GM18498 (cell line): ENCODE data around the gene INS.

Experiments used
- ATAC-seq: cut with Tn5 transposase; IDR thresholded peaks from one replicate; pipeline ENCODE4 v1.9.1; 2021; ENCODE audit warnings: mild to moderate bottlenecking, moderate library complexity; ENCODE audit not compliant: unreplicated experiment

INS gene

GRCh38 chr11:2149864-2150847 is 10.9 kb downstream of the INS start:
- no peak for ATAC-seq

DNA sequence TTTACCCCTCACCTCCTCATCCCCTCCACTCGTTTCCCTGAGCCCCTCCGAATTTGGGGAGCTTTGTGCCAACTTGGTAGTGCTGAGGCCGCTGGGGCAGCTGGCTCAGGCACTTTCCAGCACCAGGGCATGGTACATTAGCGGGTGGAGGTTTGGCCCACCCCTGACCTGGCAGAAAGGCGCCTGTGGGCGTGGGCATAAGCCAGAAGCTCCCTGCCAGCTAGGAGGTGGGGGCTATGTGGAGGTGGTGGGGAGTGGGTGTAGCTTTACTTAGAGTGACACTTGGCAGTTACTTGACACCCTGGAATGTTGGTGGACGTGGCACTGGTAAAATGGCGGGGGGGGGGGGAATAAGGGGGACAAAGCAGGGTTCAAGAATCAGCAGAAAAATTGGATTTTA is 11.5 kb downstream of the INS start:
- no peak for ATAC-seq

DNA sequence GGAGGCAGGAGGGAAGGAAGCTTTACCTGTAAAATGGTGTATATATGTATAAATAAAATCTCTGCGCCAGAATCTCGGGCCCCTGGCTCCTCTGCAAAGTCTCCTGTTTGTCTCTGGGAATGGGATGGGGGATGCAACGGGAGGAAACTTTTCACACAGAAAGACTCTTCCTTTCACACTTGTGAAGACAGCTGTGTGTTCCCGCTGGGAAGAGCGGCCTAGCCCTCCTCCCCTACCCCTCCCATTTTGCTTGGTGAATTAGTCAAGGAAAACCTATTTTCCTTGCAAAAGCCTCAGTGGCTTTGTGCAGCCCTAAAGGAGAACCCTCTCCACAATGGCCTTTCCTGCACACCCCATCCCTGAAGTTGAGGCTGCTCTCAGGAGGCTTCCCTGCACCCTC is 12.4 kb downstream of the INS start:
- ATAC-seq, result no peak

GRCh38 chr11:2147391-2147790 is 13.6 kb downstream of the INS start:
- ATAC-seq, result no peak

DNA sequence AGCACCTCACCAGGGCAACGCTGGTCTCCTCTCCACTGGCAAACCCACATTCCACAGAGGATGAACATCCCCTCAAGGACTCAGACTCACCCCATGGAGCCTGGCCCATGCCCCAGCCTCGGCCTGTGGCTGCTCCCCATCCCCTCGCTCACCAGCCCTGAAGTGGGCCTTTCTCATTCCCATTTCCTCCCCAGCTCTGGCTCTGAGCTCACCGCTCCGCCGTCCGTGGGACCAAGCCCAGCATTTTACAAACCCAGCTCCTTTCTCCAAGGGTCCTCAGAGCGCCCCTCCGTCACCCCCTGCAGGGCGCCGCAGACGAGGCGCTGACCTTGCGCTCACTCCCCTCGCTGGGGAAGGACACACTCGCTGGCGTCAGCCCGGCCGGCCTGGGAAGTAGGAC is 15.0 kb downstream of the INS start:
- no peak for ATAC-seq

DNA sequence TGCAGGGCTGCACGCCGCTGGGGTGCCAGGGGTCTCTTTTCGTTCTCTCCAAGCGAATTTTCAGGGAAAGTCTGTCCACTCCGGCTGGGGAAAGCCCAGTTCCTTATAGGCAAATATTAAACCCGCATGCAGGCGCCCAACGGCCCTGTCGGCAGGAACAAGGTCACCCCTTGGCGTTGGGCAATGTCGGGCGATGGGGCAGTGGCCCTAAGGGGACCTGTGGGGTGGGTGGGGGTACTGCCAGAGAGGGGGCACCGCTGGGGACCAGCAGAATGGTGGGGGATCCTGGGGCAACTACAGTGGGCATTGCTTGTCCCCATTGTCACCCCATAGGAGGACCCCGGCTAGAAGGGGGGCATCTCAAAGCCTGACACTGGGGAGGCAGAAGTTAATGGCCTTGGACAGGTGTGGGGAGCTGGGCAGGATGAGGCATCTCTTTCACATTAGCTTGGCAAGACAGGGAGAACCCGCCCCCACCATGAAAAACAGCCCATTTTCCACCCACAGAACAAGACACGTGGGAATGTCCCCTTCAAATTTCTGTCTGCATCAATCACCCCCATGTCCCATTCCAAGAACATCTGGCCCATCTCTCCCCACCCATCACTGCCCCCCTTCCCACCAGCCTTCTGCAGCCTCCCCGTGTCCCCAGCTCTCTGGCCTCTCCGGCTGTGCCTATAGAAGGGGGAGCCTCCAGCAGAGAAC is 16.3 kb downstream of the INS start:
- ATAC-seq, result no peak

DNA sequence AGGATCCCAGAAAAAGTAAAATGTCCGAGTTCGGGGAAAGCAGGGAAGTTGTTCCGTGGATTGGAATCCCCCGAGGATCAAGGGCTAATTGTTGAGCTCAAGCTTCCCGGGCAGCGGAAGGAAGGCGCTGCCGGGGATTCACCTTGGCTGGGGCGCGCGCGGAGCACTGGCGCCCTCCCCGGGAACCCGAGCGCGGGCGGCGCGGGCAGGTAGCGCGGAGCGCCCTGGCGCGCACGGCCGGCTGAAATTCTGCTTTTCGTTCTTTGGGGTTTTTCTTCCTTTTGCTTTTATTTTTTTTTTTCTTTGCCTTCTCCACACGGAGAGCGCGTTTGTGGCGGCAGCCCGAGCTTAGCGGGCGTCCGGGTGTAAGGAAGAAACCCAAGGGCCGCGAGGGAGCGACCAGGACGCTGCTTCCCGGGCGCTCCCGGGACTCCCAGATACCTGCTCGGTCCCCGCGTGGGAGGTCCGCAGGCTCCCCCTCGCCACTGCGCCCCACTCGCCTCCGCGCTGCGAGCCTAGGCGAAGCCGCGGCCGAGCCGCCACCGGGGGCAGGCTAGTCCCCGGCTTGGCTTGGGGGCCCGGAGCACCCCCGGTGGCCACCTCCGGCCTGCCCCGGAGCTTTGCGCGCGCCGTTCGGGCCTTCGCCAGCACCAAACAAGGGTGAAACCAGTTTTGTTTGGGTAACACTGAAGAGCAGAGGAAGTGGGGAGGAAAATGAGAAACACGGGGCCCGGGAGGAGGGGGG is 17.0 kb downstream of the INS start:
- no peak for ATAC-seq

DNA sequence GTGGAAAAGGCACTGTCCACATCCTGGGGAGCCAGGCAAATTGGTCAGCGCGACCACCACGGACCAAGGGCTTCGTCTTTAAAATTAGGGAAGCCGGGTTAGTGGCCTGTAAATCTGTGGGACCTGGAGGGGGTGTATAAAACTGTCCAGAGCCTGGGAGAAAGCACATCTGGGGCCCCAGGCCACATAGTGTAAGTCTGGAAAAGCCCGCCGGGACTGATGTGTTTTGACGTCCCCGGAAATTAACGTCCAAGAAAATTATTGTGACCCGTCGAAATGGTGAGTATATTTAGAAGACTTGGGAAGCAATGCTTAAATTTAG is 17.6 kb downstream of the INS start:
- no peak for ATAC-seq

DNA sequence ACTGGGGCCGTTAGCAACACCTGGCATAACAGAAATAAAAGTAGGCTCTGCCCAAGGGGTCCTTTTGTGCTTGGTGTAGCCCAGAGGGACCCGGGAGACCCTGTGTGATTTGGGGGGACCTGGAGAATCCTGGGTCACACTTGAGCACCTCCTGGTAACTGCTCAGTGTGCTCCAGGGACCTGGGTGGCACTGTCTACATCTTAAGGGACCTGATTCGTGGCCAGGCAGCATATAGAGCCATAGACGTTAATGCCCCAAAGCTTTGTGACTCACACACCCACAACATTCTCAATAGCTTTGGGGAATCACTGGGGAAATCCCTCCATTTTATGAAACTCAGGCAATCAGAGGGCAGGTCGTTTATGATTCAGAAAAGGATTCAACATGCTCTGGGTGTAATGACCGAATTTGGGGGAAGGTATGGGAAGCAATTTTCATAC is 18.2 kb downstream of the INS start:
- ATAC-seq, result no peak

DNA sequence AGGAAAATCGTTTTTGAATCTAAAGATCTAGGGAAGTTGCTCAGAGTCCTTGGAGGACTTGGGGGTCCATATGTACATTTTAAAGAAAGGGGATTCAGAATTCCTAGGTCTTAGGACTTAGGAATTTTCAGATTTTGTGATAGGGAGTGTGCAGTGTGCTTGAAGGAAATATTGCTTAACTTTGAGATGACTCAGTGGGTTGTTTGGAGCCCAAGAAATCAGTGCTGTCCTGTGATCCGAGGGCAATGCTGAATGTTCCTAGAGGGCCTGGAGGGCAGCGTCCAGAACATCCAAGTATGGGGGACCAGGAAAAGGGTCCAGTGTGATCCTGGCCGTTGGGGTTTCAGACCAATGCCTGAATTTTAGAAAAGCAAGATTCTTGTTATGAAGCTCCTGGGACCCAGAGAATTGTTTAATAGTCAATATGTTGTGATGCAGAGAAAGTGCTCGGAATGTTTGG is 18.7 kb downstream of the INS start:
- no peak for ATAC-seq

GRCh38 chr11:2140411-2141400 is 20.3 kb downstream of the INS start:
- no peak for ATAC-seq

DNA sequence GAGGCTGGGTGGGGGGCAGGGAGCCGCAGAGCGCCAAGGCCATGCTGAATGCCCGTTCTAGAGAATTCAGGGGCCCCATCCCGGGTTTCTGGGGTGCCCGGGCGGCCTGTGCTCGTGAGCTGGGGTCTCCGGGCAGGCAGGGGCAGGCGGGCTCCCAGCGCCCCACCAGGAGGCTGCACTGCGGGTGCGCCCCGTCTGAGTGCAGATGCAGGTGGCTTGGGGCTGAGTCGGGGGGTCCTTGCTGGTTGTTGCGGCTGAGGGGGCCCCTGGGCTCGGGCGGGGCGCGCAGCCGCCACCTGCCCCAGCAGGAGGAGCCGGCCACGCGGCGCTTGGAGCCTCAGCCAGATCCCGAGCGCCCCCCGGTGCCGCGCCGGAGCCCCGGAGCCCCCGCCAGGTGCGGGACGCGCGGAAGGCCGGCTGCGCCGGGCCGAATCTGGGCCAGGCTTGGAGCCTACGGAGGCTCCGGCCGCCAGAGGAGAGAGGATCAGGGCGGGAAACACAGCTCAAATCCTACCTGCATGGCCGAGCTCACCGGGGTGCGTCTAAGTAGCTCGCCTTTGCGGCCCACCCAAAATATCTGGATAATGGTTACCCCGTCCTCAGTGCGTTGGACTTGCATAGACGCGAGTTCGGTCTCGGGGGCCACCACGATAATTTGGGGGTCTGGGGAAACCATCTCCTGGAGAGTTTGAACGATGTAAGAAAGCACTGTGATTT is 21.2 kb downstream of the INS start:
- ATAC-seq, result no peak

GRCh38 chr11:2139123-2139521 is 21.9 kb downstream of the INS start, which contains the start of gene IGF2:
Gene IGF2 (minus strand): TSS chr11:2139389. CDS start chr11:2135523, 3,866 bp downstream.
- no peak for ATAC-seq

GRCh38 chr11:2138431-2139122 is 22.4 kb downstream of the INS start:
- ATAC-seq, result no peak

DNA sequence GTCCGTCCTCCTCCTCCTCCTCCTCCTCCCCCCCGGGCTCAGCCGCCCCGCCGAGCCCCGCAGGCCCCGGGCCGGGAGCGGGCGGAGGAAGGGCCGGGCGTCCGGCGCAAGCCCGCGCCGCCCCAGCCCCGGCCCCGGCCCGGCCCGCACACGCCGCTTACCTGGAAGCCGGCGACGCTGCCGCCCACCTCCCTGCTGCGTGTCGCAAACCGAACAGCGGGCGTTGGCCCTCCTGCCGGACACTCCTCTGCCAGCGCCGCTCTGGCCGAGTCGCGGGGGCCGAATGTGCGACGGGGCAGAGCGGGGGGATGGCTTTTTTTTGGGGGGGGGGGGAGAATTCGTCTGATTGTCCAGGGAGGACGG is 23.0 kb downstream of the INS start:
- ATAC-seq, result no peak

- no peak for ATAC-seq
Measured at GRCh38 chr11:2137202-2138067, 23.6 kb downstream of the INS start.

- ATAC-seq, result no peak
Measured at GRCh38 chr11:2136952-2137201, 24.1 kb downstream of the INS start.

DNA sequence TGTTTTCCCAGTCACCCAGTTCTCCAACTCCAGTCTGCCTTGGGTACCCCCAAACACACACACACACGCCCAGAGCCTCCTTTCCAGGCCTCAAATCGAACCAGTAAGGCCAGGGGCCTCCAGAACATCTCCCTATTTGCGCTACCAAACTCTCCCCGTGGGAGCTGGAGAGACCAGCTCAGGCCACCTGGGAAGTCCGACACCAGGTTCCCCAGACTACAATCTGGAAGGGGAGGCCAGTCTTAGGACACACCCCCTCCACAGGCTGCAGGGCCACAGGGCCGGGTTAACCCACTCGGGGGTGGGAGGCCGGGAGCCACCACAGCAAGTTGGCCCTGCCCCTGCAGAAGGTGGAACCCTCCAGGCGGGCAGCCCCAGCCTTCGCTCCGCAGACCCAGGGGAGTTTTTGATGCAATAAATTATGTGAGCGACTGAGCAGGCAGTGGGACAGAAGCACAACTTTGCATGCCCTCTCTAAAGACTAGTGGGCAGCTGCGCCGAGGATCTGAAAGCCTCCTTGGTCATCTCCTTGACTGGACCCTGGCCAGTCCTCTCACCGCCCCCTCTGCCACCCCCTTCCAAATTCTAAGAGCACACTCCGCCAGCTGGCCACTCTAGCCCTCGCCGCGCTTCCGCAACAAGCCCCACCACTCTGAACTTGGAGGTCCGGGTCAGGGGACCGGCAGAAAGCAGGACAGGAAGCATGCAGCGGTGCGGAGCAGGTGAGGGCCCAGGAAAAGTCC is 24.6 kb downstream of the INS start:
- no peak for ATAC-seq
